ENCODE measurements around the gene DYRK1A. TPM values are rescaled to one million over a fixed set of nuclear protein-coding genes. Genes with fewer than 3 reads are reported as not detected.
"Not testable (repeated sequence)": the region's sequence is repeated elsewhere in the genome, so short reads cannot be mapped to it uniquely, and the experiment has no call there.

Gene DYRK1A
- total and polyA plus RNA-seq, 10 of the 15 experiments (the other 5 are each of a cell fraction or from before 2014, with no cell fraction given): 2.4 to 68.6 (median 30.7) TPM

DNA sequence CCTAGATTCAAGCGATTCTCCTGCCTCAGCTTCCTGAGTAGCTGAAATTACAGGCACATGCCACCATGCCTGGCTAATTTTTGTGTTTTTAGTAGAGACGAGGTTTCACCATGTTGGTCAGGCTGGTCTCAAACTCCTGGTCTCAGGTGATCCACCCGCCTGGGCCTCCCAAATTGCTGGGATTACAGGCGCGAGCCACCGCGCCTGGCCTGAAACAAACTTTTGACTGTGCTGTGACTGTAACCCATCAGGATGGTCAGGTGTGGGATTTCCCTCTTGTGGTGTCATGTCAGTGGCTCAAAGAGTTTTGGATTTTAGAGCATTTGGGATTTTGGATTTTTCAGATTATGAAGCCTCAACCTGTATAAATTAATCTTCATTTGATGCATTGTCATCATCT, 38.4 kb upstream of the DYRK1A start:
- H3K4me3 ChIP-seq; POLR2A ChIA-PET; SMC1A ChIA-PET (ENCODE audit: uncharacterized antibody, unreplicated experiment); RAD21 ChIA-PET (ENCODE audit: unreplicated experiment); in situ Hi-C loops (cut with MboI); H3K4me1 ChIP-seq (ENCODE audit: control insufficient read depth, insufficient read depth, low read length); H3K4me2 ChIP-seq (ENCODE audit: control insufficient read depth, insufficient read depth); DNase-seq (ENCODE audit: low read depth, low spot score); H3K27me3 ChIP-seq (replicated peaks in 1 of 2; ENCODE audit: control insufficient read depth in 2 of 2, insufficient read depth in 2 of 2, low read length in 1 of 2); intact Hi-C loops (cut with micrococcal nuclease; ENCODE audit: unreplicated experiment); H4K20me1 ChIP-seq (ENCODE audit: control insufficient read depth, insufficient read depth); ATAC-seq; H3K9ac ChIP-seq (ENCODE audit: control insufficient read depth, insufficient read depth, low read length); H3K79me2 ChIP-seq (ENCODE audit: control insufficient read depth, insufficient read depth, low read length); H3K27ac ChIP-seq (ENCODE audit: control insufficient read depth, insufficient read depth); H3K9me3 ChIP-seq (replicated peaks; ENCODE audit: control insufficient read depth, insufficient read depth, low read length); CTCF ChIA-PET; H2AFZ ChIP-seq (ENCODE audit: control insufficient read depth, low read depth, low read length); H3K36me3 ChIP-seq (ENCODE audit: control insufficient read depth in 2 of 2, insufficient read depth in 2 of 2, low read length in 1 of 2); BruUV-seq (replicated peaks); FAIRE-seq: not testable (repeated sequence)
- WGBS (ENCODE audit: insufficient coverage, insufficient replicate concordance, low lambda C conversion rate, missing lambda C conversion rate): 91% methylated on average over 7 of the region's 7 CpGs

DNA sequence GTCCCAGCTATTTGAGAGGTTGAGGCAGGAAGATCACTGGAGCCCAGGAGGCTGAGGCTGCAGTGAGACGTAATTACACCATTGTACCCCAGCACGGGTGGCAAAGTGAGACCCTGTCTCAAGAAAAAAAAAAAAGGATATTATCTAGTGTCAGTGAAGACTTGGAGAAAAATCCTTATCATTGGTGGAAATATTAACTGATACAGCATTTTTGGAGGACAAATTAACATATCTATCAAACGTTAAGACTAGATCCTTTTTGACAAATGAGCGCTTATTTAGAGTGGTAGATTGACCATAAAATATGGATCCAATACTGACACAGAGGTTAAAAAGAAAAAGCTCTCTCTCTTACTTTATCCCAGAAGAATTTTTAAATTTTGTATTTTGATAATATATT, 35.2 kb upstream of the DYRK1A start:
- in situ Hi-C loops (cut with MboI): no loop called here
- H3K4me3 ChIP-seq: no peak overlapping the region
- H3K4me1 ChIP-seq (ENCODE audit: control insufficient read depth, insufficient read depth, low read length): no peaks in the 10 kb centered on the region
- POLR2A ChIA-PET: interaction anchor here (0.6 kb wide), 2 partner anchors 38 to 148 kb away, joined by 3 read pairs; no protein-coding TSS in a partner anchor
- no peak overlapping the region for H2AFZ ChIP-seq (ENCODE audit: control insufficient read depth, low read depth, low read length)
- SMC1A ChIA-PET (ENCODE audit: uncharacterized antibody, unreplicated experiment): interaction anchor here (0.7 to 1.2 kb wide), 4 partner anchors 34 to 66 kb away, joined by 3 read pairs; no protein-coding TSS in a partner anchor
- no peak overlapping the region for H3K4me2 ChIP-seq (ENCODE audit: control insufficient read depth, insufficient read depth)
- no peaks in the 10 kb centered on the region for H4K20me1 ChIP-seq (ENCODE audit: control insufficient read depth, insufficient read depth)
- no peaks in the 10 kb centered on the region for H3K36me3 ChIP-seq (ENCODE audit: control insufficient read depth in 2 of 2, insufficient read depth in 2 of 2, low read length in 1 of 2)
- H3K9me3 ChIP-seq (replicated peaks; ENCODE audit: control insufficient read depth, insufficient read depth, low read length): no peaks in the 10 kb centered on the region
- CTCF ChIA-PET: interaction anchor here (0.6 kb wide), 1 partner anchor 841 kb away, joined by 3 read pairs; no protein-coding TSS in a partner anchor
- ATAC-seq (no peak), DNase-seq (ENCODE audit: low read depth, low spot score) (no peak), FAIRE-seq (no peak)
- H3K79me2 ChIP-seq (ENCODE audit: control insufficient read depth, insufficient read depth, low read length): no peaks in the 10 kb centered on the region
- no peak overlapping the region for H3K27ac ChIP-seq (ENCODE audit: control insufficient read depth, insufficient read depth)
- H3K27me3 ChIP-seq (replicated peaks in 1 of 2; ENCODE audit: control insufficient read depth in 2 of 2, insufficient read depth in 2 of 2, low read length in 1 of 2): no peaks in the 10 kb centered on the region
- TF ChIP-seq CHD2 (IDR thresholded peaks at IDR 0.05; ENCODE audit: borderline replicate concordance, low read depth, low read length): no peak
- TF ChIP-seq, protein P1, sequence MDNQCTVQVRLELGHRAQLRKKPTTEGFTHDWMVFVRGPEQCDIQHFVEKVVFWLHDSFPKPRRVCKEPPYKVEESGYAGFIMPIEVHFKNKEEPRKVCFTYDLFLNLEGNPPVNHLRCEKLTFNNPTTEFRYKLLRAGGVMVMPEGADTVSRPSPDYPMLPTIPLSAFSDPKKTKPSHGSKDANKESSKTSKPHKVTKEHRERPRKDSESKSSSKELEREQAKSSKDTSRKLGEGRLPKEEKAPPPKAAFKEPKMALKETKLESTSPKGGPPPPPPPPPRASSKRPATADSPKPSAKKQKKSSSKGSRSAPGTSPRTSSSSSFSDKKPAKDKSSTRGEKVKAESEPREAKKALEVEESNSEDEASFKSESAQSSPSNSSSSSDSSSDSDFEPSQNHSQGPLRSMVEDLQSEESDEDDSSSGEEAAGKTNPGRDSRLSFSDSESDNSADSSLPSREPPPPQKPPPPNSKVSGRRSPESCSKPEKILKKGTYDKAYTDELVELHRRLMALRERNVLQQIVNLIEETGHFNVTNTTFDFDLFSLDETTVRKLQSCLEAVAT (IDR thresholded peaks at IDR 0.05): no peak
- no peak for TF ChIP-seq SRF (IDR thresholded peaks at IDR 0.05; ENCODE audit: low read depth in 2 of 2, low read length in 2 of 2)
- RAD21 ChIA-PET (ENCODE audit: unreplicated experiment): no interaction called here
- intact Hi-C loops (cut with micrococcal nuclease; ENCODE audit: unreplicated experiment): no loop called here
- no peak overlapping the region for H3K9ac ChIP-seq (ENCODE audit: control insufficient read depth, insufficient read depth, low read length)
- 85% methylated on average over 4 of the region's 4 CpGs for WGBS (ENCODE audit: insufficient coverage, insufficient replicate concordance, low lambda C conversion rate, missing lambda C conversion rate)
- BruUV-seq (replicated peaks): no TSS peak

All from GM12878 (cell line).